IMR-90 (cell line): ENCODE results near the gene TINAGL1. TPM values are rescaled to one million over a fixed set of nuclear protein-coding genes. Genes with fewer than 3 reads are reported as not detected.
A peak's percentile ranks its signal among the peaks of the same experiment; 100 is the strongest.

Experiments used
- ATAC-seq: fragments of 200-7000 bp; cut with Tn5 transposase; 2 replicates; pipeline ENCODE4 v1.9.1; 2020; ENCODE audit warnings: low read depth, mild to moderate bottlenecking, moderate library complexity
- BruUV-seq: library from RNA; stranded (reverse); fragments of 400-500 nt; replicated peaks from 2 replicates; lab custom pipeline; 2021; lab: Mats Ljungman, UMichigan
- CTCF ChIA-PET: fragments of 300-600 bp; formaldehyde crosslinking; extraction: SDS; loops from one replicate; lab custom pipeline; 2021; ENCODE audit warnings: antibody characterized with exemption; lab: Yijun Ruan, JAX
- POLR2A ChIA-PET: fragments of 300-600 bp; sonication (Branson Sonifier 250); formaldehyde crosslinking; loops from one replicate; lab custom pipeline; 2022; ENCODE audit warnings: antibody characterized with exemption; ENCODE audit not compliant: unreplicated experiment; lab: Charles Lee
- DNase-seq: peaks from one replicate; pipeline ENCODE4 v3.0.0; 2013
- H2AFZ ChIP-seq: replicated peaks from 2 replicates; pipeline ENCODE3; 2013; ENCODE audit warnings: low read length, mild to moderate bottlenecking; ENCODE audit not compliant: poor library complexity
- H2AK5ac ChIP-seq: 2 replicates; pipeline ENCODE4 v1.6.1; 2013; ENCODE audit warnings: low read depth, low read length, inconsistent platforms
- H2AK9ac ChIP-seq: replicated peaks from 2 replicates; pipeline ENCODE3; 2013; ENCODE audit warnings: mild to moderate bottlenecking, low read depth, low read length, moderate library complexity; ENCODE audit not compliant: poor library complexity
- H2BK120ac ChIP-seq: 2 replicates; pipeline ENCODE4 v1.6.1; 2013; ENCODE audit warnings: low read depth, low read length, inconsistent platforms
- H2BK15ac ChIP-seq: 3 replicates; pipeline ENCODE4 v1.6.1; 2013; ENCODE audit warnings: low read depth, low read length, inconsistent platforms
- H2BK20ac ChIP-seq: 2 replicates; pipeline ENCODE4 v1.6.1; 2013; ENCODE audit warnings: low read depth, mild to moderate bottlenecking, inconsistent platforms, low read length, moderate library complexity
- H2BK5ac ChIP-seq: 2 replicates; pipeline ENCODE4 v1.6.1; 2013; ENCODE audit warnings: mild to moderate bottlenecking, low read depth, low read length, inconsistent platforms; ENCODE audit not compliant: poor library complexity, severe bottlenecking
- H3K14ac ChIP-seq: replicated peaks from 2 replicates; pipeline ENCODE4 v1.6.1; 2013; ENCODE audit warnings: low read depth, low read length, inconsistent platforms
- H3K18ac ChIP-seq: 2 replicates; pipeline ENCODE4 v1.6.1; 2013; ENCODE audit warnings: low read depth, low read length, control low read depth
- H3K23ac ChIP-seq: 2 replicates; pipeline ENCODE4 v1.6.1; 2013; ENCODE audit warnings: low read depth, low read length, inconsistent platforms
- H3K27ac ChIP-seq: 2 replicates; pipeline ENCODE4 v1.5.1; 2013; ENCODE audit warnings: mild to moderate bottlenecking, control low read depth, low read length; ENCODE audit not compliant: insufficient read depth
- H3K27me3 ChIP-seq: 2 replicates; pipeline ENCODE4 v1.6.1; 2013; ENCODE audit warnings: low read length; ENCODE audit not compliant: control insufficient read depth, insufficient read depth
- H3K36me3 ChIP-seq: 2 replicates; pipeline ENCODE4 v1.6.1; 2013; ENCODE audit warnings: low read length, mixed read lengths; ENCODE audit not compliant: control insufficient read depth, insufficient read depth
- H3K4ac ChIP-seq: 2 replicates; pipeline ENCODE4 v1.6.1; 2013; ENCODE audit warnings: low read depth, low read length, inconsistent platforms
- H3K4me1 ChIP-seq: 2 replicates; pipeline ENCODE4 v1.6.1; 2013; ENCODE audit warnings: low read length, mixed read lengths; ENCODE audit not compliant: control insufficient read depth, insufficient read depth
- H3K4me2 ChIP-seq: 2 replicates; pipeline ENCODE4 v1.6.1; 2013; ENCODE audit warnings: low read depth, mild to moderate bottlenecking, control low read depth, low read length, moderate library complexity
- H3K4me3 ChIP-seq: 2 replicates; pipeline ENCODE4 v1.5.1; 2013; ENCODE audit warnings: low read depth, mild to moderate bottlenecking, control low read depth, low read length, moderate library complexity; ENCODE audit not compliant: insufficient read depth
- H3K56ac ChIP-seq: 2 replicates; pipeline ENCODE4 v1.6.1; 2013; ENCODE audit warnings: low read length, inconsistent platforms; ENCODE audit not compliant: insufficient read depth; ENCODE audit errors: extremely low read depth
- H3K79me1 ChIP-seq, 2 experiments: 2 replicates each; pipeline ENCODE4 v1.6.1; 2013; ENCODE audit warnings: low read length in 2 of 2, inconsistent platforms in 1 of 2, low read depth in 1 of 2
- H3K9ac ChIP-seq: 2 replicates; pipeline ENCODE4 v1.6.1; 2013; ENCODE audit warnings: low read depth, low read length, control low read depth
- H3K9me1 ChIP-seq: 2 replicates; pipeline ENCODE4 v1.6.1; 2013; ENCODE audit warnings: low read length, inconsistent platforms; ENCODE audit not compliant: insufficient read depth
- H3K9me3 ChIP-seq: 2 replicates; pipeline ENCODE4 v1.6.1; 2013; ENCODE audit warnings: low read length; ENCODE audit not compliant: control insufficient read depth, insufficient read depth
- H4K20me1 ChIP-seq: 2 replicates; pipeline ENCODE4 v1.6.1; 2013; ENCODE audit warnings: low read length, inconsistent platforms; ENCODE audit not compliant: insufficient read depth
- H4K5ac ChIP-seq: 2 replicates; pipeline ENCODE4 v1.6.1; 2013; ENCODE audit warnings: mild to moderate bottlenecking, low read depth, low read length, control low read depth
- H4K8ac ChIP-seq, 2 experiments: 2 replicates each; pipeline ENCODE4 v1.6.1; 2013; ENCODE audit warnings: low read depth in 2 of 2, low read length in 2 of 2, control low read depth in 1 of 2, inconsistent platforms in 1 of 2
- H4K91ac ChIP-seq: 2 replicates; pipeline ENCODE4 v1.6.1; 2013; ENCODE audit warnings: low read depth, low read length, inconsistent platforms; ENCODE audit not compliant: insufficient read depth
- BHLHE40 ChIP-seq: fragments of 150-350 bp; IDR thresholded peaks from 2 replicates; pipeline ENCODE4 v1.6.1; 2016; ENCODE audit warnings: mild to moderate bottlenecking, low read depth, low read length
- CTCF ChIP-seq: conservative IDR thresholded peaks from 2 replicates; pipeline ENCODE4 v1.5.1; 2012; ENCODE audit warnings: mild to moderate bottlenecking, low read depth, low read length, improper control_type of control experiment
- ELK1 ChIP-seq: fragments of 150-350 bp; IDR thresholded peaks from 2 replicates; pipeline ENCODE4 v1.6.1; 2016; ENCODE audit warnings: low read depth, mild to moderate bottlenecking, low read length, moderate library complexity, borderline replicate concordance
- MAFK ChIP-seq: IDR thresholded peaks from 2 replicates; pipeline ENCODE4 v1.6.1; 2012; ENCODE audit warnings: low read depth, low read length, improper control_type of control experiment
- POLR2A ChIP-seq: IDR thresholded peaks from 2 replicates; pipeline ENCODE4 v1.6.1; 2012; ENCODE audit warnings: mild to moderate bottlenecking, low read depth, low read length
- RFX5 ChIP-seq: IDR thresholded peaks from 2 replicates; pipeline ENCODE4 v1.8.0; 2012; ENCODE audit warnings: low read depth, mild to moderate bottlenecking, low read length, moderate library complexity
- SMC3 ChIP-seq: fragments of 150-350 bp; IDR thresholded peaks from 2 replicates; pipeline ENCODE4 v1.6.1; 2016; ENCODE audit warnings: low read depth, mild to moderate bottlenecking, antibody characterized with exemption, low read length, moderate library complexity
- WGBS, 2 experiments: methylation state at CpG; one replicate each; pipeline versions ENCODE4 v1.1.5 to v1.1.7; 2013; ENCODE audit warnings: missing lambda C conversion rate in 2 of 2; ENCODE audit not compliant: insufficient read length in 1 of 2; ENCODE audit errors: extremely low coverage in 2 of 2; 5-methylcytosine and 5-hydroxymethylcytosine counted together
- dilution Hi-C: fragments of 300-500 bp; cut with HindIII; formaldehyde crosslinking; loops from one replicate; pipeline ENCODE4 v1.14.3; 2018; ENCODE audit warnings: low sequenced_read_pairs; ENCODE audit not compliant: unreplicated experiment
- in situ Hi-C: fragments of 300-500 bp; cut with MboI; formaldehyde crosslinking; loops from 3 replicates; pipeline ENCODE4 v1.14.3; 2019; ENCODE audit warnings: low sequenced_read_pairs, inconsistent platforms, mixed read lengths
- intact Hi-C: fragments of 100-400 bp; cut with micrococcal nuclease; formaldehyde crosslinking; loops from 2 replicates; pipeline ENCODE4 v1.10.0; 2022
- polyA plus RNA-seq, 3 experiments: library from polyadenylated mRNA; depleted of rRNA; stranded (reverse); fragments of >200 nt; gene quantifications; 2 replicates each; pipeline ENCODE4 v1.2.3, GENCODE V29; 2012; ENCODE audit warnings: low replicate concordance in 1 of 3
- total RNA-seq: library from RNA; depleted of rRNA; stranded (reverse); fragments of >200 nt; gene quantifications from 2 replicates; pipeline ENCODE4 v1.2.3, GENCODE V29; 2012

Gene TINAGL1
- total and polyA plus RNA-seq, 2 of the 4 experiments (the other 2 are of a cell fraction) = 0.54 to 1.5 TPM

- Histone ChIP-seq H3K27ac (no peak overlapping the region), H4K8ac (no peak overlapping the region), H4K91ac (no peak overlapping the region), H3K9me1 (peaks cover 9% of the 10 kb centered on the region; the same call in 1 of the 2 replicates), H3K4ac (no peak overlapping the region), H2BK15ac (no peak overlapping the region), H3K9me3 (no peaks in the 10 kb centered on the region), H3K36me3 (peaks cover 23% of the 10 kb centered on the region), H3K4me2 (no peak overlapping the region), H3K9ac (no peak overlapping the region), H3K23ac (no peak overlapping the region), H2BK5ac (no peak overlapping the region), H3K79me1 (peaks cover 0 to 4% of the 10 kb centered on the region in 2 experiments; a peak in 1 of 4 replicates), H2AFZ (no peak overlapping the region), H3K56ac (no peak overlapping the region), H2BK20ac (no peak overlapping the region), H4K20me1 (0 out of 2 replicates have a peak, but pooled peaks cover 10% of the 10 kb centered on the region), H2AK5ac (no peak overlapping the region), H3K27me3 (no peaks in the 10 kb centered on the region), H2AK9ac (no peak overlapping the region), H4K5ac (no peak overlapping the region), H3K14ac (no peak overlapping the region; the same call in 1 of the 2 replicates), H3K18ac (no peak overlapping the region), H3K4me1 (peaks cover 8% of the 10 kb centered on the region), H3K4me3 (no peak overlapping the region), H2BK120ac (no peak overlapping the region)
- TF ChIP-seq SMC3 (no peak), RFX5 (no peak), CTCF (no peak), ELK1 (no peak), MAFK (no peak), BHLHE40 (no peak), POLR2A (no peak)
- dilution Hi-C loops = no loop called here
- ChIA-PET CTCF (no interaction called here), POLR2A (no interaction called here)
- DNase-seq (peak; percentile 29), ATAC-seq (peak; percentile 30)
- in situ Hi-C loops = no loop called here
- no TSS peak for BruUV-seq
- intact Hi-C loops = no loop called here
- WGBS, 2 experiments = 84% methylated on average over 9 of the region's 23 CpGs; no CpG with 5 or more reads in 1 of the 2 experiments
Observed at GRCh38 chr1:31626223-31627207, 50.2 kb downstream of the TINAGL1 start.
